ENCODE measurements around the gene SYNGR1.
"Not testable (repeated sequence)": the region's sequence is repeated elsewhere in the genome, so short reads cannot be mapped to it uniquely, and the experiment has no call there.

SYNGR1 gene

GRCh38 chr22:39411828-39412365, 62.1 kb downstream of the SYNGR1 start:
- DNase-seq, result not testable (repeated sequence)

GRCh38 chr22:39413204-39413603, 63.4 kb downstream of the SYNGR1 start:
- DNase-seq, result not testable (repeated sequence)

GRCh38 chr22:39414377-39414776, 64.6 kb downstream of the SYNGR1 start:
- DNase-seq, result no peak

GRCh38 chr22:39414886-39415285, 65.1 kb downstream of the SYNGR1 start:
- DNase-seq, result no peak

GRCh38 chr22:39415506-39415905, 65.7 kb downstream of the SYNGR1 start:
- no peak for DNase-seq

- no peak for DNase-seq
These were observed 66.5 kb downstream of the SYNGR1 start for GRCh38 chr22:39416319-39416718.

- no peak for DNase-seq
These were observed 67.8 kb downstream of the SYNGR1 start for GRCh38 chr22:39417641-39418040.

GRCh38 chr22:39418696-39419095, 68.9 kb downstream of the SYNGR1 start:
- no peak for DNase-seq

- DNase-seq, result no peak
These were observed 69.3 kb downstream of the SYNGR1 start for GRCh38 chr22:39419096-39419495.

GRCh38 chr22:39419911-39420310, 70.1 kb downstream of the SYNGR1 start:
- no peak for DNase-seq

- no peak for DNase-seq
These were observed 71.9 kb downstream of the SYNGR1 start for GRCh38 chr22:39421691-39422090.

- DNase-seq, result no peak
These were observed 72.3 kb downstream of the SYNGR1 start for GRCh38 chr22:39422101-39422500.

GRCh38 chr22:39422721-39423120, 72.9 kb downstream of the SYNGR1 start:
- no peak for DNase-seq

GRCh38 chr22:39423976-39424375, 74.2 kb downstream of the SYNGR1 start:
- no peak for DNase-seq

GRCh38 chr22:39426380-39427043, 76.7 kb downstream of the SYNGR1 start:
- DNase-seq, result no peak

GRCh38 chr22:39427751-39428596, 78.2 kb downstream of the SYNGR1 start:
- no peak for DNase-seq

GRCh38 chr22:39428597-39429071, 78.8 kb downstream of the SYNGR1 start:
- DNase-seq, result no peak

- no peak for DNase-seq
These were observed 79.4 kb downstream of the SYNGR1 start for GRCh38 chr22:39429186-39429585.

- no peak for DNase-seq
These were observed 80.3 kb downstream of the SYNGR1 start for GRCh38 chr22:39429916-39430575.

GRCh38 chr22:39430576-39431150, 80.9 kb downstream of the SYNGR1 start:
- DNase-seq, result no peak

- DNase-seq, result no peak
These were observed 81.5 kb downstream of the SYNGR1 start for GRCh38 chr22:39431216-39431801.

- DNase-seq, result no peak
These were observed 82.0 kb downstream of the SYNGR1 start for GRCh38 chr22:39431821-39432251.
